ENCODE data around the gene MOB2.

Gene MOB2

DNA sequence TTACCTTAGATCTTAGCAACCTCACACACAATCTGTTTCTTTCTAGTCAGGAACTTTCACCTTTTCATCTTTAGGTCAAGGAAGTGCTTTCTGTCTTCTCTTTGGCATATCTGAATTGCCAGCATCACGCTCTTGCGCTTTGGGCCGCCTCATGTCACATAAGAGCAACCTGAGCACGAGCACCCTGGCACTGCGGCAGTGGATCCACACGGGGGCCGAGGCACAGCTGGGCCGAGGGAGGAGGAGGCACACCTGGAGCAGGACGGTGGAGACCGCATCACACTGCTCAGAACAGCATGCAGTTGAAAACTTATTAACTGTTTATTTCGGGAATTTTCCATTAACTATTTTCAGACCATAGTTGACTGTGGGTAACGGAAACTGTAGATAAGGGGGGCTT is 10.7 kb downstream of the MOB2 start:
- in situ Hi-C loops (cut with MboI; ENCODE audit: low sequenced_read_pairs) = no loop called here

DNA sequence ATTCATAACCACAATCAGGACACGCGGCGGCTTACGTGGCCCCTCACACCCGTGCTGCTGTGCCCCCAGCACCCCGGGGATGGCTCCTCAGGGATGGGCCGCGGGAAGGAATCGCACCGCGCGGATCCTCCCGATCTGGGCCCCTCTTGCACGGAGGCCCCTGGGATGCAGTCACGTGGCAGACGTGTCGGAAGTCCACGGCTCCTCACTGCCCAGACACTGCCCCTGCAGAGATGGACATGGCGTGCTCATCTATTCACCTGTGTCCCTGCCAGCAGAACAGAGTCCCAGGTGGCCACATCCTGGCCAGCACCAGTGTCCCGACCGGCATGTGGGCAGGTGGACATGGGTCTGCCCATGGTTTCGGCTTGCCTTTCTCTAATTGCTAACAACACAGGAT is 12.8 kb downstream of the MOB2 start:
- in situ Hi-C loops (cut with MboI; ENCODE audit: low sequenced_read_pairs) = no loop called here

DNA sequence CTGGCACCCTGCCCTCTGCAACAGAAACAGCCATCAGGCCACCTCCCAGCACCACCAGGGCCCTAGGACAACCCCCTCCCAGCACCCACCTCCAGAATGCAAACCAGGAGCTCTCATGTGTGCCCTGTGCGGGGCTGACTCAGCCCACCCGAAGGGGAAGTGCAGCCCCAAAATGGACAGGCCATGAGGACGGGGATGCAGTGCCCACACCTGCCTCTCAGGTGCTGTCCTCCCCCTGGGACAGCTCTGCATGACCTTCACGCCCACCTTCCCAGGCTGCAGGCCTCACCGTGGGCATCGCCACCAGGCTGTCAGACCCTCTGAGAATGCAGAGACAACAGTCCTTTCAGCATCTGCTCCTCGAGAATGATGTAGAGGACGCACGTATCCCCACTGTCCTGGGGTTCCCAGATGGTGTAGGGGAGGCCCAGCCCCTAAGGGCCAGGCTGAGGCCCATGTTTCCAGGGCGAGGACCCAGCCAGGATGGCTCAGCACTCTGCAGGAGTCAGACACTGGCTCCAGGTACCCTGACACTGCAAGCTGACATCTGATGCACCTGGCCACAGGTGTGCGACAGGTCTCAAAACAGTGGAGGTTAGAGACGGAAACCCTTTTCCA is 13.5 kb downstream of the MOB2 start:
- in situ Hi-C loops (cut with MboI; ENCODE audit: low sequenced_read_pairs) = no loop called here

DNA sequence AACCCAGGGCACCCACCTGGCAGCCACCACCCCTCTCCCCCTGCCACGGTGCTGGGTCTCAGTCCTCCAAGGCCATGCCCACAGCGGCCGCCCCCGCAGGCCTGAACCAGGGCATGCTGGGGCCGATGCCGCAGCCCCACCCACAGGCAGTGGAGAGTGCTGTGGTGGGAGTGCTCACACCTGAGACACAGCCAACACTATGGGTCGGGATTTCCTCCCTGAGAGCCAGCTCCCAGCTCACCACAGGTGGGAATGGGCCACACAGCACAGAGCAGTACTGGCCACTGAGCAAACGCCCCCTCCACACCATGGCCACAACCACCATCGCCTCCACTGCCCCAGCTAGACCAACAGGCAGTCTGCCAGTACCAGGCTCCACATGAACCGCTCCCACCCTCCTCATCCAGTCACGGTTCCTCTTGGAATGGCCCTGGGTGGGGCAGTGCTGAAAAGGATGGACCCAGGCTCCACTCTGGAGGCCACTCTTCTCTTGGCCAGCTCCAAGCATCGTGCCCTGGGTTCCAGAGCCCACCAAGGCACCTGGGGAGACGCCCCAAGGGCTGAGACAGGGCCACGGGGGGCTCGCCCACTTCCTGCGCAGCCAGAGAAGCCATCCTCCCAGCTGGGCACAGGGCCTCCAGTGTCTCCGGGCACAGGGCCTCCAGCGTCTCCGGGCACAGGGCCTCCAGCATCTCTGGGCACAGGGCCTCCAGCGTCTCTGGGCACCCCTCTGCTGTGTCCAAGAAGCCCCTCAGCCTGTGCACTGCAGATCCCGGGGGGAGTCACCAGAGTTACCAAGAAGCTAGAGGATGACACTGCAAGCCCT is 14.2 kb downstream of the MOB2 start:
- in situ Hi-C loops (cut with MboI; ENCODE audit: low sequenced_read_pairs) = no loop called here

DNA sequence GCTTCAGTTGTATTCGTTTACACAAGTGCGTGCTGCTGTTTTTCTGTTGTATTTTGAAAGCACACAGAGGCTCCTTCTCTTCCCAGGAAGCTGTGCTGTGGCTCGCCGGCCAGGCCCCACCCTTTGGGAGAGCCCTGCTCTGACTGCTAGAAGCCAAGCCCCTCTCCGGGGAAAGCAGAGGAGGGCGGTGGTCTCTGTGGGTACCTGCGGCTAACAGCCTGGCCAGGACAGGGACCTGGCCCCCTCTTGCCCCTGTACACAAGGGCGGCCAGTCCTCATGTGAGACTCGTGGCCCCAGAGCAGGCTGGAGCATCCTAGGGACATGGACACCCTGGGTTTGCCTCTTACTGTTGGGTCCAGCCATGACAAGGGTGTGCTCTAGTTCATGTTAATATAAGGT is 14.8 kb downstream of the MOB2 start:
- in situ Hi-C loops (cut with MboI; ENCODE audit: low sequenced_read_pairs) = no loop called here

DNA sequence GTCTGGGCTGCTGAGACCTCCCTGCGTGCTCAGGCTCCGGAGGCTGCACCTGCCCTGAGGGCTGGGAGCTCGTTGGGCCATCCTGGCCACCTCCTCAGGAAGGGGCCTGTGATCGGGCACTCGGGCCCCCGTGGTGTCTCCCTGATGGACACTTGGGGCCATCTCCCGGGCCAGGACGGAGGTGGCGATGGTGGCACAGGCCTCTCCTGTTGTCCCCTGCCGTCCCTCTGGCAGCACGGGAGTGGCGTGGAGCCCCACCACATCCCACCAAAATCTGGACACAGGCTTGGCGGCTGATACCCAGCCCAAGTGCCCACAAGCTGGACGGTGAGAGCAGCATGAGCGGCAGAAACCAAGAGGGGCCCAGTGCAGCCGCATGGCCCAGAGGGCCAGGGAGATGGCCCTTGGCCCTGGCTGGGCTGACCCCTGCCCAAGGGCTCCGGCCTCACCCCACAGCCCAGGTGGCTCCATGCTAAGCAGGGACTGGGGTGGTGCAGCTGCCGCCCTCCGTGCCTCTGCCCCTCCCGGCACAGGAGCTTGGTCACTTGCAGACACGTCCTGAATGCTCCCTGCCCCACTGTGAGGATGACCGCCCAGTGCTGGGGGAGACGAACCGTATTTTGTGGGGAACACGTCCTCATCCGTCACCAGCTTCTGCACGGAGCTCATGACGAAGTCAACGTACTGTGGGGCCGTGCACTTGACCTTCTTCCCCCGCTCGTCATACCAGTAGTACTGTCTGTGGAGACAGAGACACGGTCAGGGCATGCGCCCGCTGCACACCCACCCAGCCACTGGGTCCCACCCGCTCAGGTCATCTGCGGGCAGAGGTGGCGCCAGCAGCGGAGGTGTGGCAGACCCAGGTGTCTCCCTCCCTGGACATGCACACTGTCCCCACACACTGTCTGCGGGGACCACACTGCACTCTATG is 15.6 kb downstream of the MOB2 start:
- in situ Hi-C loops (cut with MboI; ENCODE audit: low sequenced_read_pairs) = no loop called here

DNA sequence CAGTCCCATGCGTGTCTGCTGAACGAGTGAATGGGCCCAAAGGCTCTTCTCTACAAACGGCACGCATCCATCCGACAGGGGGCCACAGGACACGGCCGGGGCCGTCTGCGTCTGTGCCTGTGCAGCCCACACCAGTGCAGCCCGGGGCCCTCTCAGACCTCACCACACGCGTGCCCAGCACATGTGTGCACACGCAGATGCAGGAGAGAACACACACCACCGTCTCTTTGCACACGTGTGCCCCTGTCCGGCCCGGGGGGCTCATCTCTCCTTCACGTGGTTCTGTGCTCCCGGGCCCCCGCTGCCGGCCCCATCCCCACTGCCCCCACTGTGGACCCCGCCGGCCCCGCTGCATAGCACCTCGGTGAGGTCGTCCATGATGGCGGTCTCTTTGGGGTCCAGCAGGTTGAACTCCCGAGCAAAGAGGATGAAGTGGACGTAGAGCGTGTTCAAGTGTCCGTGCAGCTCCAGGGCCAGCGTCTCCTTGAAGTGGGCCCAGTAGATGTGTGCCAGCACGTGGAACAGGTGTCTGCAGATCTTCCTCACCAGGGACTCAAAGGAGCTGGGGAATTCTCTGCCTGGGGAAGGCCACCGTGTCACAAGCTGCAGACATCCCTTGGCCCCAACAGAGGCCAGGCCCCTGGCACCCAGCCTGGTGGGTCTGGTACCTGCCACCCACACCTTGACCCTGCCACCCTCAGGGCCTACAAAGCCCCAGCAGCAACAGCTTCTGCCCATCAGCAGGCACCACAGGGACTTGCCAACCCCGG is 16.5 kb downstream of the MOB2 start:
- in situ Hi-C loops (cut with MboI; ENCODE audit: low sequenced_read_pairs) = no loop called here

DNA sequence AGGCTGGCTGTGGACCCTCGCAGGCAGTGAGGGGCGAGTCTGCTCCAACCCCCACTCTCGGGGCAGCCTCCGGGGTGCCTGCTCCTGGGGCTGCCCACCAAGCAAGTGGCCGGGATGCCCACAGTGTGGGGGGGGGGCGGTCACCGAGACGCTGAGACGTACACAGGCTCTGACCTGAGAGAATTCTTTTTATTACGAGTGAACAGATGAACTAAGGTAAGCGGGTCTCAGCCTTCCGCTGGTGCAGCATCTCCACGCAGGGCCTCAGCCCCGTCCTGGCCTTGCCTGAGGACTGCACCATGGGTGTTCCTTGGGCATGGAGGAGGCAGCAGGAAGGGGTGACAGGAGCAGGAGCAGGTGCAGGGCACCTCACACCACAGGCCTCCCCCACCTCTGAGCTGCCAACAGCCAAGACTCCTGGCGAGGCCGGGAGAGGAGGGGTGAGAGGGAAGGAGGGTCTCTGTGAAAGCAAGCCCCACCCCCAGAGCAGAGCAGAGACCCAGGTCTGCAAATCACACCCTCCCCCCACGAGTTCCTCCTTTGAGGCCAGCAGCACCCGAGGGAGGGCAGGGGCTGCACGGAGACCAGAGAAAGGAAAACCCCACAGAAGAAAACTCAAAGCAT is 17.2 kb downstream of the MOB2 start:
- in situ Hi-C loops (cut with MboI; ENCODE audit: low sequenced_read_pairs) = no loop called here

DNA sequence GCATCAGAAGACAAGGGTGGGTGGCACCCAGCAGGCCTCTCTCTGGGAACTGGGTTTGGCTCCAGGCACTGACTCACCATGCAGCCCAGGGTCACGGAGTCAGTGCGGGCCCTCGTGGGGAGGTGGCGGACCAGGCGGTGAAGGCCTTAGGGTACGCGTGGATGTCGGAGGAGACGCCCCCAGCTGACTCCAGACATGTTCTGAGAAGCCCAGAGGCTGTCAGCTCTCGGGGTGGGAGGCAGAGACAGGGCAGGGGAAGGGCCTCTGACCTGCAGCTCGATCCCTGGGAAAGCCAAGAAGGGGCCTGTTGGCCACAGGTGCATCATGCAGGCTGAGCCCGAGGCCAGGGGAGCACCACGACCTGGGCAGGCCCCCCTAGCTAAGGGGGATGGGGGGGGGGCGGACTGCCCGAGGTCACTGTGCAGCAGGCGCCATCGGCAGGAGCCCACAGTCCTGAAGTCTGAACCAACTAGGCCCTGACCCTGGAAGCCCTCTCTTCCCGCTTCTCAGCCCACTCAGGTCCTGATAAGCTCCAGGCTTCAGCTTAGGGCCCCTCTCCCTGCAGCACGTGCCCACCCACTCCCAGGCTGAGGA is 18.0 kb downstream of the MOB2 start:
- in situ Hi-C loops (cut with MboI; ENCODE audit: low sequenced_read_pairs) = no loop called here

DNA sequence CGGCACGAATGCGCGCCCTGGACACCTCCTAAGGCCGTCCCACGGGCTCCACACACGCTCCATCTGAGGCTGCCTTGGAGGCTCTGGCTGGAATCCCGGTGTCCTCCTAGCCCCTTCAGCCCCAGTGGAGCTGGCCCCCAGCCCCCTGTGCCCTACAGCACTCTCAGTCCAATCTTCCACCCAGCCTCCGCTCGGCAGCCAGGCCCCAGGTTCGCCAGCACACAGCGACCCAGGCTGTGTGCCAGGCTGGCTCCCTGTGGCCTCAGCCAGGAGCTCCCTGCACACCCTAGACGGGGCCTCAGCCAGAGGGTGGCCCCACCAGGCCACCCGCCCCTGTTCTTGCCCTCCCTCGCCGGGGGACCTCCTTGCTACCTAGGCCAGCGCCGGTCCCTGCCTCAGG is 18.6 kb downstream of the MOB2 start:
- in situ Hi-C loops (cut with MboI; ENCODE audit: low sequenced_read_pairs) = no loop called here

DNA sequence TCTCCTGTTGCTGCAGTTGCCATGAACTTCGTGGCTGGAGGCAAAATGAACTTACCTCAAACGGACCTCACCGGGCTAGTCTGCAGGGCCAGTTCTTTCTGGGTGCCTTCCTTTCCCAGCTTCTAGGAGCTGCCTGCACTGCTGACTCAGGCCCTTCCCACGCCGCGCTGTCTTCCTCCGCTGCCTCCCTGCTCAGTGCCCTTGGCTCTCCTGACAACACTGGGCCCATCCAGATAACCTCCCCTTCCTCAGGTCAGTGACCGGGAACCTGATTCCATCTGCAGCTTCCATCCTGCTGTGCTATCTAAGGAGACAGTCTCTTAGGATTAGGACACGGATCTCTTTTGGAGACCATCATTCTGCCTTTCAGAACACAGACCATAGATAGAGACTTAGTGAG is 19.3 kb downstream of the MOB2 start:
- in situ Hi-C loops (cut with MboI; ENCODE audit: low sequenced_read_pairs) = no loop called here

DNA sequence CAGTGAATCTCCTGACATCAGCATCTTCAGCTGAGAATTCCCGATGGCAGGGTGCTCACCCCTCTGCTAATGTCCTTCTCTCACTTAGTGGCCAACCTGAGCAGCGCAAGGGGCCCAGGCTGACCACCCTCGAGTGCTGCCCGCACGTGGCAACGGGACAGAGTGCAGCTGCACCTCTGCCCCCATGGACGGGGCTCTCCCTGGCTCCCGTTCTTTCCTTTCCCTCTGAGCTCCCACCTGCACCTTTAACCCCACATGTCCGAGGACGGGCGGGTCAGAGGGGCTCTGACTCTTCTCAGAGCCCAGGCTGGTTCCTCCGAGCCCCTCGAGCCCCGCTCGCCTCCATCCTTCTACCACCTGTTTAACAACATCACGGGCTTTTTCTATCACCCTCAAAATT is 19.8 kb downstream of the MOB2 start:
- in situ Hi-C loops (cut with MboI; ENCODE audit: low sequenced_read_pairs) = no loop called here

DNA sequence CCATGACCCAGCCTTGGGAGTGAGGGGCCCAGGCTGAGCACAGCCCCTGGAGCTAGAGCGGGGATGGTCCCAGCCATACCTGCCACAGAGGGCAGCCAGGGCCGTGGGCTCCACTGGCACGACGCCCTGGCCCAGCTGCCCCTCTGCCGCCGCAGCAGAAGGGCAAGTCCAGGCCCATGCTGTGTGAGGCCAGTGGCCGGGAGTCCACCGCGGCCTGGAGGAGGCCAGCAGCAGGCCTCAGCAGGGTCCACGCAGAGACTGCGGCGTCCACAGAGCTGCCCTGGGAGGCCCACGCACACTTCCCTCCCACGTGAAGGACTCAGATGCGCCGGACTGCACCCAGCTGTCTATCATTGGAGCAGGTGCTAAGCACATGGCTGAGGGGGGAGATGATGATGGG is 23.5 kb downstream of the MOB2 start:
- in situ Hi-C loops (cut with MboI; ENCODE audit: low sequenced_read_pairs) = no loop called here

DNA sequence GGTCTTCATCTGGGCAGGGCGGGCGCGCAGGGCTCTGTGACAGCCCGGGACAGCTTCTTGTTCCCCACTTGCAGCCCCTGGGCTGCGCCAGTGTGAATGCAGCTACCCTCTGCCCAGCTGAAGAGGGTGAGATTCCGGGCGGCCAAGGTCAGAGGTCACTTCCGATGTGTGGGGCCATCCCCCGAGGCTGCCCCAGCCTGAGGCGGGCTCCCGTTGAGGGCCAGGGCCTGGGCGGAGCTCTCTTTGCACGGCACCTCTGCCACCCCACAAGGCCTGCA is 23.9 kb downstream of the MOB2 start:
- in situ Hi-C loops (cut with MboI; ENCODE audit: low sequenced_read_pairs) = no loop called here

DNA sequence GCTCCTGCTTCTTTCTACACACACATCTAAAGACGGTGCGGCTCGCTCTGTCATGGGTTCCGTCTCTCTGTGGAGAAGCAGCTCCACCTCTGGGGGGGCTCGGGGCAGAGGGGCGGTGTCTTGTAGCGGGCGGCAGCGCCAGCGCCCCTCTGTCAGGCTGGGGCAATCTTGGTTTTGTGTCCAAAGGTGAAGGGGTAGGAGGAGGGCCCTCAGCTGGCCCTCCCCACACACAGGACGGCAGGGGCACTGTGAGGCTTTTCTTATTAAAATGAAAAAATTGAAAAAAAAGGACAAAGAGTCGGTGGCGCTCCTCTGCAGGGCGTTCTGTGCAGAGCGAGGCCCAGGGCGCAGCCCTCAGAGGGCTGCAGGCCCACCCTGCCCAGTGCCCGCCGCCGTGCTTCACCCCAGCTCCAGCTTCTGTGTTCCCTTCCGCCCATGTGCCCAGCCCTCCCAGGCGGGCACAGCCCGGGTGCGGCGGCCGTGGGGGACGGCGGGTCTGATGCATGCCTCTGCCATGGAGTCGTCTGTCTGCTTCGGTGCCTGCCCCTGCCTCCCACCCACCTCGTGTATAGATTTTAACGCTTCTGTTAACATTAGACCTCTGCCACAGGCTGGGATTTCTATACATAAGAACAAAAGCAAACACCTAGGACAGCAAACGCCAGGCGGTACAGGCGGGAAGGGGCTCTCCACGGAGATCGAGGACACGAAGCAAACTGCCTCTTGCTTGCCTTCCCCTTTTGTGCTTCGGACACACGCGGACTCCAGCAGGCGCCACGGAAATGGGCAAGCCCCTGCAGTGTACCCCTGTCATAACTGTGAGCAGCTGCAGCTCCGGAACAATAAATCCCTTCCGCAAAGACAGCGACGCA is 24.5 kb downstream of the MOB2 start:
- in situ Hi-C loops (cut with MboI; ENCODE audit: low sequenced_read_pairs) = no loop called here

DNA sequence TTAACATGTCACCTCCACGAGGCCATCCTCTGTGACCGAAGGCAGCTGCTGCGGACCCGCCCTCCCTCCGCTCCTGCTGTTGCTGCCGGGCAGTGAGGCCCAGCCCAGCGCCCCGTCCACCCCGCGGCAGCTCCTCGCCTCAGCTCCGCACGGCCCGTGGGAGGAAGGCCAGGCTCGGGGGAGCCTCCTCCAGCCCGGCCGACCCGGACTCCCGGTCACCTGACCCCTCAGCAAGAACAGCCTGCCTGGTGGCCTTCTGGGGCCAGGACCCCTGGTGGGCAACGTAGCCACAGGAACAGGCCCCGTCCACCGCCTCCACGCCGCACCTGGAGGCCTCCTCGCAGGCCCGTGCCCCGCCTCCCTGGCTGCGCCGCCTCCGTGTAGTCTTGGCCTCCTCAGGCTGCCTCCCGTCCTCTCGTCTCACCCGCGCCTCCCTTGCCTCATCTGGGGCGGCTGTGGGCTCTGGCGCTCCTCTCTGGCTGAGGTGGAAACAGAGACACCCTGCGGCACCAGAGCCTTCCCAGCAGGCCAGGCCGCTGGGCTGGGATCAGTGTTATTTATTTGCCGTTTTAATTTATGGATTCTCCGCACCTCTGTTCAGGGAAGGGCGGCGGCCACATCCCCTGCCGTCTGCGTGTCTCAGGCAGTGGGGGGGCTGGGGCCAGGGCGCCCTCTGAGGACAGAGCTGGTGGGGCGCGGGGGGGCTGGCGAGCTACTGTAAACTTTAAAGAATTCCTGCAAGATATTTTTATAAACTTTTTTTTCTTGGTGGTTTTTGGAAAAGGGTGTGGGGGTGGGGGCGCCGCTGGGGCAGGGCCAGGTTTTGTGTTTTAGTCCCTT is 25.4 kb downstream of the MOB2 start:
- in situ Hi-C loops (cut with MboI; ENCODE audit: low sequenced_read_pairs) = no loop called here

DNA sequence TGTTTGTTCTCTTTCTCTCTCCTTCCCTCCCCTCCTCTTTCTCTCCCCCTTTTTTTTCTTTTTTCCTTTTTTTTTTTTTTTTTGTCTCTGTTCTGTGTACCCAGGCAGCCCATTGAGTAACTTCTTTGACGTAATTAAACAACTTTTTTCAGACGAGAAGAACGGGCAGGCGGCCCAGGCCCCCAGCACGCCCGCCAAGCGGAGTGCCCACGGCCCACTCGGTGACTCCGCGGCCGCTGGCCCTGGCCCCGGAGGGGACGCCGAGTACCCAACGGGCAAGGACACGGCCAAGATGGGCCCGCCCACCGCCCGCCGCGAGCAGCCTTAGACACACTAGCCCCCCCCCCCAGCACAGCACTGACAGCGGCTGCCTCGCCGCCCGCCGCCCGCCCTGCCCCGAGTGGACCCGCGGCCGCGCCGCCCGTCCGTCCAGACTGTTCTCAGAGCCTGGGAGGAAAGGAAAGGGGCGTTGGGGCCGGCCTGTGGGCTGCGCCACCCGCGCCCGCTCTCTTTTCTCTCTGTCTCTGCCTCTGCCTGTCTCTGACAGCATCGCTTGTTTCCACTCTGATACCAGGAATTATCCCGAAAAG is 26.1 kb downstream of the MOB2 start:
- in situ Hi-C loops (cut with MboI; ENCODE audit: low sequenced_read_pairs) = no loop called here

DNA sequence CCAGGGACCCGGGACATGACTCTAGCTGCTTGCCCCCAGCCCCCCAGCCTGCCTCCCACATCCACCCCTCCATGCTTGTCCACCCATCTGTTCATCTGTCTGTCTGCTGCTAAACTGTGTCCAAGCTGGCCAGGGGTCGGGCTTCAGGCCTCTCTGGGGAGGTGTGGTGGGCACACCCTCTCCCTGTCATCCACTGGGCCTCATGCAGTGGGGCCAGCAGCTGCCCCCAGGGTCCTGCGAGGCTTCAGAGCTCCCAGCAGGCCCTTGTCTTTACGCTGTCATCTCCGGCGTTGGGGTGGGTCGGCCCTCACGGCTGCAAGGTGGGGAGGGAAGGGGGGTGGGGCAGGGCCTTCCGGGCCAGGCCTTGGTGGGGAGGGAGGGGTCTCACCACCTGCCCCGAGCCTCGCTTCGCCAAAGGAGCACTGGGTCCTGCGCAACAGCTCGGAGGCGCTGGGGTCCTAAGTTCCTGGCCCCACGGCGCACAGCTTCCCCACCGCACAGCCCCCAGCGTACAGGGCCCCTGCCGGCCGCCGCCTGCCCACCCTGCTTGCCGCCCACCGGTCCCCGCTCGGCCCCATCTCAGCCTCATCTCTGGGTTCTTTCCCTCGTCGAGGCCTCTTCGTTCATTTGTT is 26.7 kb downstream of the MOB2 start:
- in situ Hi-C loops (cut with MboI; ENCODE audit: low sequenced_read_pairs) = no loop called here
